Measurements from ENCODE around the gene ANKRD63.

DNA sequence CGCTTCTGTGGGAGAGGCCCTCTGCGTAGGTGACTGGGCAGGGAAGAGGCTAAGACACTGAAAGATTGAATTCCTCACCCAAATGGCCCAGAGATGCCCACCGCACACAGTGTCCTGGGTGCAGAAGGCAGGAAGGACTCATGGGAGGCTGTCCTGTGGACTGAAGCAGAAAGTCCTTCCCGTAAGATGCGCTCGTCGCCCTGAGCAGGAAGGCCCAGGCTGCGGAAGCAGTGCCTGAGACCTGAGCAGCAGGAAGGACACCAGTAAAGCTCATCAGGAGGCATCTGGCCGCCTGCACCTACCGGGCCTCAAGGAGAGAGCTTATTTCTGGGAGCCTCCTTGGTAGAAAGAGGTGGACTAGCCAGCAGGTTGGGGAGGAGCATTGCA is 40.7 kb downstream of the ANKRD63 start:
- no peak for TF ChIP-seq POLR2A (IDR thresholded peaks at IDR 0.05)
- TF ChIP-seq, protein P1, sequence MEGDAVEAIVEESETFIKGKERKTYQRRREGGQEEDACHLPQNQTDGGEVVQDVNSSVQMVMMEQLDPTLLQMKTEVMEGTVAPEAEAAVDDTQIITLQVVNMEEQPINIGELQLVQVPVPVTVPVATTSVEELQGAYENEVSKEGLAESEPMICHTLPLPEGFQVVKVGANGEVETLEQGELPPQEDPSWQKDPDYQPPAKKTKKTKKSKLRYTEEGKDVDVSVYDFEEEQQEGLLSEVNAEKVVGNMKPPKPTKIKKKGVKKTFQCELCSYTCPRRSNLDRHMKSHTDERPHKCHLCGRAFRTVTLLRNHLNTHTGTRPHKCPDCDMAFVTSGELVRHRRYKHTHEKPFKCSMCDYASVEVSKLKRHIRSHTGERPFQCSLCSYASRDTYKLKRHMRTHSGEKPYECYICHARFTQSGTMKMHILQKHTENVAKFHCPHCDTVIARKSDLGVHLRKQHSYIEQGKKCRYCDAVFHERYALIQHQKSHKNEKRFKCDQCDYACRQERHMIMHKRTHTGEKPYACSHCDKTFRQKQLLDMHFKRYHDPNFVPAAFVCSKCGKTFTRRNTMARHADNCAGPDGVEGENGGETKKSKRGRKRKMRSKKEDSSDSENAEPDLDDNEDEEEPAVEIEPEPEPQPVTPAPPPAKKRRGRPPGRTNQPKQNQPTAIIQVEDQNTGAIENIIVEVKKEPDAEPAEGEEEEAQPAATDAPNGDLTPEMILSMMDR (IDR thresholded peaks at IDR 0.05), result no peak

All from Peyer's patch (tissue), 4 donors.